ENCODE measurements around the gene CDC42EP2. TPM values are rescaled to one million over a fixed set of nuclear protein-coding genes. Genes with fewer than 3 reads are reported as not detected.

CDC42EP2 gene
- total RNA-seq, 1 donor from 2014 or later, result 37.4 TPM

DNA sequence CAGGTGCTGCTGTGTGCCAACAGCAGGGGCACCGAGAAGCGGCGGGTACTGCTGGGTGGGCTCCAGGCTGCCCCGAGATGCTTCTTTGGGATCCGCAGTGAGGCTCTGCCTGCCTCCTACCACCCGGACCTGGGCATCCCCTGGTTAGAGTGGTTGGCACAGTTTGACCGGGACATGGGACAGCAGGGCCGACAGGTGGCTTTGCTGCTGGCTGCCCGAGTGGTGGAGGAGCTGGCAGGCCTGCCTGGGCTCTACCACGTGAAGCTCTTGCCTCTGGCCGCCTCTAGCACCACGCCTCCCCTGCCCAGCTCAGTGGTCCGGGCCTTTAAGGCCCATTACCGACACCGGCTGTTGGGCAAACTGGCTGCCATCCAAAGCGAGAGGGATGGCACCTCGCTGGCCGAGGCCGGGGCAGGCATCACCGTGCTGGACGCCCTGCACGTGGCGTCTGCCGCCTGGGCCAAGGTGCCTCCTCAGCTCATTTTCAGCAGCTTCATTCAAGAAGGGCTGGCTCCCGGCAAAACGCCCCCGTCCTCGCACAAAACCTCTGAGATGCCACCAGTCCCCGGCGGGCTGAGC, 41.8 kb downstream of the CDC42EP2 start:
- H3K36me3 ChIP-seq (ENCODE audit: control insufficient read depth, insufficient read depth, low read length), result peaks cover 4% of the 10 kb centered on the region
- no peak for DNase-seq (ENCODE audit: low read depth)
- H3K27me3 ChIP-seq (ENCODE audit: control insufficient read depth, insufficient read depth, low read length), result peaks cover 16% of the 10 kb centered on the region
- TF ChIP-seq, protein P1, sequence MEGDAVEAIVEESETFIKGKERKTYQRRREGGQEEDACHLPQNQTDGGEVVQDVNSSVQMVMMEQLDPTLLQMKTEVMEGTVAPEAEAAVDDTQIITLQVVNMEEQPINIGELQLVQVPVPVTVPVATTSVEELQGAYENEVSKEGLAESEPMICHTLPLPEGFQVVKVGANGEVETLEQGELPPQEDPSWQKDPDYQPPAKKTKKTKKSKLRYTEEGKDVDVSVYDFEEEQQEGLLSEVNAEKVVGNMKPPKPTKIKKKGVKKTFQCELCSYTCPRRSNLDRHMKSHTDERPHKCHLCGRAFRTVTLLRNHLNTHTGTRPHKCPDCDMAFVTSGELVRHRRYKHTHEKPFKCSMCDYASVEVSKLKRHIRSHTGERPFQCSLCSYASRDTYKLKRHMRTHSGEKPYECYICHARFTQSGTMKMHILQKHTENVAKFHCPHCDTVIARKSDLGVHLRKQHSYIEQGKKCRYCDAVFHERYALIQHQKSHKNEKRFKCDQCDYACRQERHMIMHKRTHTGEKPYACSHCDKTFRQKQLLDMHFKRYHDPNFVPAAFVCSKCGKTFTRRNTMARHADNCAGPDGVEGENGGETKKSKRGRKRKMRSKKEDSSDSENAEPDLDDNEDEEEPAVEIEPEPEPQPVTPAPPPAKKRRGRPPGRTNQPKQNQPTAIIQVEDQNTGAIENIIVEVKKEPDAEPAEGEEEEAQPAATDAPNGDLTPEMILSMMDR (IDR thresholded peaks at IDR 0.05; ENCODE audit: insufficient read depth, low read length, poor library complexity, severe bottlenecking), result no peak
- no peak overlapping the region for H3K4me3 ChIP-seq (ENCODE audit: low read depth, low read length)

DNA sequence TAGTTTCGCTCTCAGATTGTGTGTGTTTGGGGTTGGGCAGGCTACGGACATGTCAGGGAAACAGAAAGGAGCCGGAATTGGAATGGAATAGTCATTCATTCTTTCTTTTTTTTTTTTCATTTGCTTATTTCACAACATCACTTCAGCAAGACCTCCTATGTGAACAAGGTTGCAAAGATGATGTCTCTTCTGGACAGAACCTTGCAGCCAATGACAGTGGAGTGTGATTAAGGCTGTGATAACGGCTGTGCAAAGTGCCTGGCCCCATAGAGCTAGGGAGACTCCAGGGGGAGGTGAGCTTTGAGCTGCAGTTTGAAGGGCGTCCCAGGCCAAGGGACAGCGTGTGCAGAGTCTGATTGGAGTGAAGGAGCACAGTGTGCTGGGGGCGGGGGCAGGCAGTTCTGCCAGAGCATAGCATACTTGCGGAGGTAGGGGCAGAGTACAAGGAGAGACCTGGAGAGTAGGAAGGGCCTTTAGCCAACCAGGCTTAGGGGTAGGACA, 43.2 kb downstream of the CDC42EP2 start:
- no peak for DNase-seq (ENCODE audit: low read depth)
- Histone ChIP-seq H3K36me3 (ENCODE audit: control insufficient read depth, insufficient read depth, low read length) (no peaks in the 10 kb centered on the region), H3K27me3 (ENCODE audit: control insufficient read depth, insufficient read depth, low read length) (peaks cover 16% of the 10 kb centered on the region), H3K4me3 (ENCODE audit: low read depth, low read length) (no peak overlapping the region)
- TF ChIP-seq, protein P1 (IDR thresholded peaks at IDR 0.05; ENCODE audit: insufficient read depth, low read length, poor library complexity, severe bottlenecking), result no peak

DNA sequence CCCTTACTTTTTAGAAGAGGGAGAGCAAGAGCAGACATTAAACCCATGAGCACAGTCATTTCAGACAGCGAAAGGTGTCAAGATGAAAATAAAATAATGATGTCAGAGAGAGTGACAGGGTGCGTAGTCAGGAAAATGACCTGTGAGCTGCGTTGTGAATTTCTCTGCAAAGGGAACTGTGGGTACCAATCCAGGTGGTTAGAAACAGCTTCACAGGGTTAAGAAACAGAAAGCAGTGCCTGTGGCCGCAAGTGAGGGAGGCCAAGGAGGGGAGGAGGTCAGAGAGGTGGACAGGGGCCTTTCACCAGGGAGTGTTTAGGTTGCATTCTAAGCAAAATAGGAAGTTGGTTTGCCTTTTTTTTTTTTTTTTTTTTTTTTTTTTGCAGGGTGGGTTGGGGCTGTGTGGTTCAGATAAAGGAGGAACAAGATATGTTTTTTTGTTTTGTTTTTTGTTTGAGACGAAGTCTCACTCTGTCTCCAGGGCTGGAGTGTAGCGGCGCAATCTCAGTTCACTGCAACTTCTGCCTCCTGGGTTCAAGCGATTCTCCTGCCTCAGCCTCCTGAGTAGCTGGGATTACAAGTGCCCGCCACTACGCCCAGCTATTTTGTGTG, 47.8 kb downstream of the CDC42EP2 start:
- H3K27me3 ChIP-seq (ENCODE audit: control insufficient read depth, insufficient read depth, low read length), result no peaks in the 10 kb centered on the region
- no peak overlapping the region for H3K4me3 ChIP-seq (ENCODE audit: low read depth, low read length)
- TF ChIP-seq, protein P1 (IDR thresholded peaks at IDR 0.05; ENCODE audit: insufficient read depth, low read length, poor library complexity, severe bottlenecking), result no peak
- DNase-seq (ENCODE audit: low read depth), result no peak
- no peaks in the 10 kb centered on the region for H3K36me3 ChIP-seq (ENCODE audit: control insufficient read depth, insufficient read depth, low read length)

DNA sequence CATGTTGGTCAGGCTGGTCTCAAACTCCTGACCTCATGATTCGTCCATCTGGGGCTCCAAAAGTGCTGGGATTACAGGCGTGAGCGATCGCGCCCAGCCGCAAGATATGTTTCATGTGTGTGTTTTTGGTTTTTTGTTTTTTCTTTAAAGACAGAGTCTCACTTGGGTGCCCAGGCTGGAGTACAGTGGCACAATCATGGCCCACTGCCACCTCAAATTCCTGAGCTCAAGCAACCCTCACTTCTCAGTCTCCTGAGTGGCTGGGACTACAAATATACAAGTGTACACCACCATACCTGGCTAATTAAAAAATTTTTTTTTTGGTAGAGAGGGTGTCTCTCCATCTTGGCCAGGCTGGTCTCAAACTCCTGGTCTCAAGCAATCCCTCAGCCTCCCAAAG, 48.3 kb downstream of the CDC42EP2 start:
- Histone ChIP-seq H3K4me3 (ENCODE audit: low read depth, low read length) (no peak overlapping the region), H3K27me3 (ENCODE audit: control insufficient read depth, insufficient read depth, low read length) (no peaks in the 10 kb centered on the region), H3K36me3 (ENCODE audit: control insufficient read depth, insufficient read depth, low read length) (no peaks in the 10 kb centered on the region)
- no peak for DNase-seq (ENCODE audit: low read depth)
- TF ChIP-seq, protein P1 (IDR thresholded peaks at IDR 0.05; ENCODE audit: insufficient read depth, low read length, poor library complexity, severe bottlenecking), result no peak

DNA sequence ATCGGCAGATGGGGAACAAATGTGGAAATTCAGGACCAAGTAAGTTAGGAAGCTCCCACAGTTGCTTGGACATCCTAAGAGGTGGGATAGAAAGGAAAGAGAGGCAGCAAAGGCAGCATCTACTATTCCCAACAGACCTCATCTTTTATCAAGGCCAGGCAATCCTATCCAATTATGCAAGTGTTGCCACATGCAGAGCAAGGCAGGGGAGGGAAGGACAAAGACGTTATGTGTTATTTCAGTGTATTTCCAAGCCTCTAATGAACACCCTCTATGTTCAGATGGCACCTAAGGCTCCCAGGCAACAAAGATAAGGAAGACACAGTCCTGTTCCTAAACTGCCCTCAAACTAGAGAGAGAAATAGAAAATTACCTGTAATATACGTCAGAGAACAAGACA, 49.1 kb downstream of the CDC42EP2 start:
- Histone ChIP-seq H3K27me3 (ENCODE audit: control insufficient read depth, insufficient read depth, low read length) (no peaks in the 10 kb centered on the region), H3K36me3 (ENCODE audit: control insufficient read depth, insufficient read depth, low read length) (no peaks in the 10 kb centered on the region), H3K4me3 (ENCODE audit: low read depth, low read length) (no peak overlapping the region)
- DNase-seq (ENCODE audit: low read depth), result no peak
- TF ChIP-seq, protein P1 (IDR thresholded peaks at IDR 0.05; ENCODE audit: insufficient read depth, low read length, poor library complexity, severe bottlenecking), result no peak
